NCI-H510A (cell line): Measurements from ENCODE around the gene UMPS.
"Not testable (repeated sequence)": the region's sequence is repeated elsewhere in the genome, so short reads cannot be mapped to it uniquely, and the experiment has no call there.

Source experiments
- DNase-seq: peaks from one replicate; lab custom pipeline; 2025; lab: John Stamatoyannopoulos, UW

UMPS gene

GRCh38 chr3:124780356-124780755 is 50.1 kb downstream of the UMPS start:
- DNase-seq: no peak

- peak; percentile 48 for DNase-seq
Observed at GRCh38 chr3:124780761-124781475, 50.7 kb downstream of the UMPS start.

GRCh38 chr3:124781476-124782376 is 51.5 kb downstream of the UMPS start:
- no peak for DNase-seq

GRCh38 chr3:124782377-124782712 is 52.1 kb downstream of the UMPS start:
- not testable (repeated sequence) for DNase-seq

- no peak for DNase-seq
Observed at GRCh38 chr3:124783696-124784095, 53.4 kb downstream of the UMPS start.

GRCh38 chr3:124784686-124785382 is 54.6 kb downstream of the UMPS start:
- no peak for DNase-seq

- DNase-seq: no peak
Observed at GRCh38 chr3:124785973-124786372, 55.7 kb downstream of the UMPS start.

- no peak for DNase-seq
Observed at GRCh38 chr3:124786511-124787241, 56.4 kb downstream of the UMPS start.

GRCh38 chr3:124787476-124788195 is 57.4 kb downstream of the UMPS start:
- no peak for DNase-seq

- no peak for DNase-seq
Observed at GRCh38 chr3:124788254-124788745, 58.0 kb downstream of the UMPS start.

- DNase-seq: not testable (repeated sequence)
Observed at GRCh38 chr3:124789103-124789502, 58.9 kb downstream of the UMPS start.

- no peak for DNase-seq
Observed at GRCh38 chr3:124791142-124791541, 60.9 kb downstream of the UMPS start.

GRCh38 chr3:124791639-124792151 is 61.4 kb downstream of the UMPS start:
- no peak for DNase-seq

GRCh38 chr3:124792341-124793040 is 62.2 kb downstream of the UMPS start:
- DNase-seq: no peak

GRCh38 chr3:124793054-124793739 is 62.9 kb downstream of the UMPS start:
- DNase-seq: no peak

- no peak for DNase-seq
Observed at GRCh38 chr3:124796477-124796876, 66.2 kb downstream of the UMPS start.

GRCh38 chr3:124797426-124797945 is 67.2 kb downstream of the UMPS start:
- no peak for DNase-seq
